Forelimb muscle (tissue), 1 donor: ENCODE data around the gene ZNF780A. TPM values are rescaled to one million over a fixed set of nuclear protein-coding genes. Genes with fewer than 3 reads are reported as not detected.

Experiments used
- polyA plus RNA-seq: library from polyadenylated mRNA; unstranded; fragments of 120-200 nt; gene quantifications from one replicate; pipeline ENCODE4 v1.2.1, GENCODE V29; 2013; ENCODE audit not compliant: insufficient read length

Gene ZNF780A
- polyA plus RNA-seq, 1 donor = 8.6 TPM

Other genes starting within 250 kb of the ZNF780A start
- gene FBL, start 244.6 kb downstream of the ZNF780A start, polyA plus RNA-seq = 215 TPM
- 5.6 TPM for gene FCGBP, start 156.3 kb downstream of the ZNF780A start, polyA plus RNA-seq
- 54.5 TPM for gene PSMC4, start 119.8 kb downstream of the ZNF780A start, polyA plus RNA-seq
- gene ZNF546, start 93.9 kb downstream of the ZNF780A start, polyA plus RNA-seq = 4.6 TPM
- gene ZNF780B, start 34.7 kb downstream of the ZNF780A start, polyA plus RNA-seq = 13.4 TPM
- gene MAP3K10, start 100.5 kb upstream of the ZNF780A start, polyA plus RNA-seq = 10.1 TPM
- 0.10 TPM for gene TTC9B, start 127.4 kb upstream of the ZNF780A start, polyA plus RNA-seq
- 0.65 TPM for gene CCNP, start 135.7 kb upstream of the ZNF780A start, polyA plus RNA-seq
- 187 TPM for gene AKT2, start 194.4 kb upstream of the ZNF780A start, polyA plus RNA-seq